K562 (cell line): ENCODE data around the gene PTCD3. TPM values are rescaled to one million over a fixed set of nuclear protein-coding genes. Genes with fewer than 3 reads are reported as not detected.

ENCODE experiments used
- ATAC-seq: fragments of 200-7000 bp; cut with Tn5 transposase; 3 replicates; pipeline ENCODE4 v1.9.1; 2020; ENCODE audit warnings: moderate library complexity
- BruUV-seq: library from RNA; stranded (reverse); fragments of 400-500 nt; replicated peaks from 2 replicates; lab custom pipeline; 2021; lab: Mats Ljungman, UMichigan
- CTCF ChIA-PET: fragments of 300-600 bp; formaldehyde crosslinking; extraction: SDS; loops from one replicate; lab custom pipeline; 2021; ENCODE audit warnings: low intra/inter-chr PET ratio; lab: Yijun Ruan, JAX
- POLR2A ChIA-PET: fragments of 300-600, 350-650 bp; sonication (Branson Sonifier 250); formaldehyde crosslinking; extraction: SDS; loops from one replicate; lab custom pipeline; 2021; ENCODE audit warnings: antibody characterized with exemption, inconsistent platforms; lab: Yijun Ruan, JAX
- DNase-seq, 4 experiments: peaks; one replicate each; pipeline versions ENCODE4 v3.0.0 to v3.0.0-alpha.2; 2011 to 2018; ENCODE audit warnings: low spot score in 3 of 4, mixed read lengths in 3 of 4; ENCODE audit errors: extremely low read depth in 1 of 4
- FAIRE-seq: peaks from 2 replicates; lab custom pipeline; 2011; peaks lifted over from hg19 to GRCh38; lab: Jason Lieb, UNC
- H2AFZ ChIP-seq: 2 replicates; pipeline ENCODE4 v1.6.0; 2011; ENCODE audit warnings: low read depth, low read length, control low read depth, inconsistent platforms
- H3K27ac ChIP-seq: fragments of 200-600 bp; 3 replicates; pipeline ENCODE4 v1.8.0; 2011; ENCODE audit warnings: low read depth, mild to moderate bottlenecking, control low read depth, inconsistent platforms, low read length, moderate library complexity, mixed read lengths; ENCODE audit errors: extremely low read depth
- H3K27me3 ChIP-seq, 2 experiments: fragments of 300-600 bp in 1 of 2; 2 replicates in 1 of 2; 3 replicates in 1 of 2; pipeline versions ENCODE4 v1.6.0 to v1.8.0; 2011; ENCODE audit warnings: inconsistent platforms in 2 of 2, low read length in 2 of 2, mild to moderate bottlenecking in 1 of 2, mixed read lengths in 1 of 2, moderate library complexity in 1 of 2; ENCODE audit not compliant: control insufficient read depth in 2 of 2, insufficient read depth in 2 of 2
- H3K36me3 ChIP-seq: fragments of 300-600 bp; 3 replicates; pipeline ENCODE4 v1.8.0; 2011; ENCODE audit warnings: mild to moderate bottlenecking, low read length, inconsistent platforms; ENCODE audit not compliant: control insufficient read depth, insufficient read depth
- H3K4me1 ChIP-seq, 2 experiments: fragments of 200-600 bp in 1 of 2; replicated peaks in 1 of 2; 2 replicates in 1 of 2; 3 replicates in 1 of 2; pipeline versions ENCODE4 v1.5.1 to v1.8.0; 2011; ENCODE audit warnings: inconsistent platforms in 2 of 2, low read length in 2 of 2, mild to moderate bottlenecking in 1 of 2, mixed read lengths in 1 of 2, moderate library complexity in 1 of 2; ENCODE audit not compliant: control insufficient read depth in 2 of 2, insufficient read depth in 2 of 2
- H3K4me2 ChIP-seq: 2 replicates; pipeline ENCODE4 v1.6.1; 2011; ENCODE audit warnings: low read length, control low read depth, inconsistent platforms, mixed read lengths; ENCODE audit not compliant: insufficient read depth
- H3K4me3 ChIP-seq: fragments of 200-600 bp; sonication (generic), shearing (Covaris generic); 2 replicates; pipeline ENCODE4 v1.5.1; 2016; ENCODE audit warnings: control low read depth, inconsistent platforms
- H3K79me2 ChIP-seq: fragments of 200-600 bp; 3 replicates; pipeline ENCODE4 v1.8.0; 2011; ENCODE audit warnings: low read length, inconsistent platforms; ENCODE audit not compliant: control insufficient read depth, insufficient read depth
- H3K9ac ChIP-seq, 2 experiments: 2 replicates each; pipeline versions ENCODE4 v1.6.0 to v1.6.1; 2011; ENCODE audit warnings: low read depth in 2 of 2, low read length in 2 of 2, control low read depth in 1 of 2, inconsistent platforms in 1 of 2, mild to moderate bottlenecking in 1 of 2, mixed read lengths in 1 of 2; ENCODE audit not compliant: insufficient read depth in 1 of 2
- H3K9me1 ChIP-seq: one replicate; pipeline ENCODE4 v1.6.0; 2011; ENCODE audit warnings: inconsistent platforms, mild to moderate bottlenecking, low read length, moderate library complexity; ENCODE audit not compliant: control insufficient read depth, insufficient read depth
- H3K9me3 ChIP-seq: replicated peaks from 2 replicates; pipeline ENCODE4 v1.5.1; 2011; ENCODE audit warnings: low read depth, low read length, inconsistent platforms; ENCODE audit not compliant: control insufficient read depth, insufficient read depth
- H4K20me1 ChIP-seq: replicated peaks from 2 replicates; pipeline ENCODE4 v1.6.1; 2011; ENCODE audit warnings: low read length, inconsistent platforms, mixed read lengths; ENCODE audit not compliant: control insufficient read depth, insufficient read depth
- CSDE1 ChIP-seq, 2 experiments: fragments of 450-650 bp; IDR thresholded peaks; 2 replicates each; pipeline ENCODE4 v1.6.1; 2016; ENCODE audit warnings: mild to moderate bottlenecking in 1 of 2
- ETS2 ChIP-seq: IDR thresholded peaks from 2 replicates; pipeline ENCODE4 v1.6.1; 2016; ENCODE audit warnings: borderline replicate concordance, missing genetic modification characterization, mild to moderate bottlenecking, moderate library complexity, missing compliant biosample characterization; ENCODE audit not compliant: poor library complexity, severe bottlenecking
- GABPA ChIP-seq: fragments of 200-800 bp; sonication (Bioruptor generic); conservative IDR thresholded peaks from 2 replicates; pipeline ENCODE4 v1.6.1; 2016; ENCODE audit warnings: low read depth, missing genetic modification characterization, missing compliant biosample characterization
- MTF1 ChIP-seq: fragments of 250-450 bp; sonication (Bioruptor Pico); IDR thresholded peaks from 2 replicates; pipeline ENCODE4 v1.9.0; 2021; ENCODE audit warnings: moderate library complexity, mild to moderate bottlenecking, inconsistent platforms, borderline replicate concordance
- NR2F6 ChIP-seq: fragments of 450-650 bp; formaldehyde crosslinking; IDR thresholded peaks from 2 replicates; pipeline ENCODE4 v1.4.0; 2020; ENCODE audit warnings: mild to moderate bottlenecking
- WGBS: fragments of 100-300 bp; shearing (Covaris generic); methylation state at CpG from one replicate; pipeline ENCODE4 v1.1.6; 2016; ENCODE audit warnings: low coverage, mixed read lengths; ENCODE audit not compliant: insufficient coverage; ENCODE audit errors: missing lambda C conversion rate; 5-methylcytosine and 5-hydroxymethylcytosine counted together
- in situ Hi-C: fragments of 300-500 bp; cut with MboI; formaldehyde crosslinking; loops from 4 replicates; pipeline ENCODE4 v1.15.0; 2018; ENCODE audit warnings: inconsistent platforms, mixed read lengths
- intact Hi-C: fragments of 100-400 bp; cut with micrococcal nuclease; formaldehyde crosslinking; loops from 2 replicates; pipeline ENCODE4 v1.14.2; 2022
- polyA plus RNA-seq, 8 experiments: library from polyadenylated mRNA; depleted of rRNA in 4 of 8; stranded (reverse) in 5 of 8; unstranded in 3 of 8; fragments of >200 nt; fragmentation: Nextera tagmentation in 2 of 8; fragmentation: Illumina TruSeq in 1 of 8; extraction: Ambion mirVana in 2 of 8; extraction: Trizol in 1 of 8; gene quantifications; 2 replicates each; pipeline versions ENCODE4 v1.2.1 to v1.2.3, GENCODE V29; 2011 to 2014; ENCODE audit warnings: inconsistent platforms in 1 of 8, missing spikeins in 1 of 8
- total RNA-seq, 7 experiments: library from RNA; depleted of rRNA in 6 of 7; stranded (reverse); fragments of >200 nt in 6 of 7; fragmentation: Illumina TruSeq in 2 of 7; extraction: Trizol in 2 of 7; gene quantifications; 2 replicates each; pipeline versions ENCODE4 v1.2.1 to v1.2.3, GENCODE V29; 2011 to 2021; ENCODE audit warnings: low replicate concordance in 1 of 7
- TF ChIP-seq, protein P1 (sequence below): fragments of 450-650 bp; IDR thresholded peaks from 2 replicates; pipeline ENCODE4 v1.6.1; 2016; ENCODE audit warnings: mild to moderate bottlenecking, moderate library complexity
- TF ChIP-seq, protein P2 (sequence below): sonication (generic); formaldehyde crosslinking; IDR thresholded peaks from 2 replicates; pipeline ENCODE4 v1.8.0; 2022; ENCODE audit warnings: mild to moderate bottlenecking, missing genetic modification reagents, borderline replicate concordance

The PTCD3 gene
- total and polyA plus RNA-seq, 9 of the 15 experiments (the other 6 are each of a cell fraction or from before 2014, with no cell fraction given) = 65.2 to 241 (median 172) TPM

DNA sequence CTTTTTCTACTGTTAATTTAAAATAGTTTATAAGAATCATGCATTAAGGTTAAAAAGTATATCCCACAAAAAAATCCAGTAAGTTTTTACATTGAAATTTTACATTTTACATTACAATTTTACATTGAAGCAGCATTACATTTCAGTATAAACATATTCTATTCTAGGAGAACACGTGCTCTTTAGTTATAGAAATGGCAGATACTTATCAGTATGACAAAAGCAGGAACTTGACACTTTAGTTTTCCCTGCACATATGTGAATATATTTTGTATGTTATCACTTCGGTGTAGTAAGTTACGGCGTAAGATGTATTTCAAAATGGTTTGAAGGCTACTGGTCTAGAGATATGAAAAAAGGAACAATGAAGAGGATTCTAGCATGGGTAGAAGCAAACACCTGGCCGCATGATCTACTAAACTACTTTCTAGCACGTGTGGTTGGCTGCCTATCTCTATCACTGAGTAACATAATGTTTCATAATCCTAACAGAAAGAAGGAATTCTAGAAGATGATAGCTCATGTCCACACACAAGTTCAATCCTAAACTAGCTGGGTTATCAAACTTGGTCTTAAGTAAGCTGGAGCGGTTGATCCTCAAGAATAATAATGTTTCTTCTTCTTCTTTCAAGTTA is 83.9 kb downstream of the PTCD3 start:
- Histone ChIP-seq H3K4me2 (peak overlapping the region; percentile 66), H3K9ac (peak overlapping the region in 1 of 2 experiments; percentile 78; a peak in 2 of 4 replicates), H4K20me1 (peaks cover 4% of the 10 kb centered on the region; the same call in 1 of the 2 replicates), H3K4me3 (peak overlapping the region; percentile 11; the same call in 1 of the 2 replicates), H3K4me1 (peaks cover 29 to 79% of the 10 kb centered on the region in 2 experiments), H3K9me3 (no peaks in the 10 kb centered on the region), H3K36me3 (peaks cover 63% of the 10 kb centered on the region), H2AFZ (peak overlapping the region; percentile 38; the same call in 1 of the 2 replicates), H3K9me1 (no peaks in the 10 kb centered on the region), H3K79me2 (peaks cover 98% of the 10 kb centered on the region), H3K27ac (peak overlapping the region; percentile 91), H3K27me3 (no peaks in the 10 kb centered on the region)
- DNase-seq = peak in 3 of 4 experiments; percentile 23 to 47 (median 29)
- BruUV-seq = no TSS peak
- ChIA-PET POLR2A (interaction anchor here (0.9 to 1.2 kb wide), 3 partner anchors 11 to 30 kb away, joined by 3 to 4 read pairs (median 3); no protein-coding TSS in a partner anchor), CTCF (no interaction called here)
- WGBS = 6% methylated on average over 7 of the region's 7 CpGs
- FAIRE-seq = no peak
- in situ Hi-C loops = no loop called here
- ATAC-seq = no peak
- intact Hi-C loops = loop anchor here (1.0 to 5.0 kb wide), 2 partner anchors 24 to 52 kb away; no protein-coding TSS in a partner anchor
- no peak for TF ChIP-seq NR2F6 (CRISPR knock-in tag)
- TF ChIP-seq, protein P1, sequence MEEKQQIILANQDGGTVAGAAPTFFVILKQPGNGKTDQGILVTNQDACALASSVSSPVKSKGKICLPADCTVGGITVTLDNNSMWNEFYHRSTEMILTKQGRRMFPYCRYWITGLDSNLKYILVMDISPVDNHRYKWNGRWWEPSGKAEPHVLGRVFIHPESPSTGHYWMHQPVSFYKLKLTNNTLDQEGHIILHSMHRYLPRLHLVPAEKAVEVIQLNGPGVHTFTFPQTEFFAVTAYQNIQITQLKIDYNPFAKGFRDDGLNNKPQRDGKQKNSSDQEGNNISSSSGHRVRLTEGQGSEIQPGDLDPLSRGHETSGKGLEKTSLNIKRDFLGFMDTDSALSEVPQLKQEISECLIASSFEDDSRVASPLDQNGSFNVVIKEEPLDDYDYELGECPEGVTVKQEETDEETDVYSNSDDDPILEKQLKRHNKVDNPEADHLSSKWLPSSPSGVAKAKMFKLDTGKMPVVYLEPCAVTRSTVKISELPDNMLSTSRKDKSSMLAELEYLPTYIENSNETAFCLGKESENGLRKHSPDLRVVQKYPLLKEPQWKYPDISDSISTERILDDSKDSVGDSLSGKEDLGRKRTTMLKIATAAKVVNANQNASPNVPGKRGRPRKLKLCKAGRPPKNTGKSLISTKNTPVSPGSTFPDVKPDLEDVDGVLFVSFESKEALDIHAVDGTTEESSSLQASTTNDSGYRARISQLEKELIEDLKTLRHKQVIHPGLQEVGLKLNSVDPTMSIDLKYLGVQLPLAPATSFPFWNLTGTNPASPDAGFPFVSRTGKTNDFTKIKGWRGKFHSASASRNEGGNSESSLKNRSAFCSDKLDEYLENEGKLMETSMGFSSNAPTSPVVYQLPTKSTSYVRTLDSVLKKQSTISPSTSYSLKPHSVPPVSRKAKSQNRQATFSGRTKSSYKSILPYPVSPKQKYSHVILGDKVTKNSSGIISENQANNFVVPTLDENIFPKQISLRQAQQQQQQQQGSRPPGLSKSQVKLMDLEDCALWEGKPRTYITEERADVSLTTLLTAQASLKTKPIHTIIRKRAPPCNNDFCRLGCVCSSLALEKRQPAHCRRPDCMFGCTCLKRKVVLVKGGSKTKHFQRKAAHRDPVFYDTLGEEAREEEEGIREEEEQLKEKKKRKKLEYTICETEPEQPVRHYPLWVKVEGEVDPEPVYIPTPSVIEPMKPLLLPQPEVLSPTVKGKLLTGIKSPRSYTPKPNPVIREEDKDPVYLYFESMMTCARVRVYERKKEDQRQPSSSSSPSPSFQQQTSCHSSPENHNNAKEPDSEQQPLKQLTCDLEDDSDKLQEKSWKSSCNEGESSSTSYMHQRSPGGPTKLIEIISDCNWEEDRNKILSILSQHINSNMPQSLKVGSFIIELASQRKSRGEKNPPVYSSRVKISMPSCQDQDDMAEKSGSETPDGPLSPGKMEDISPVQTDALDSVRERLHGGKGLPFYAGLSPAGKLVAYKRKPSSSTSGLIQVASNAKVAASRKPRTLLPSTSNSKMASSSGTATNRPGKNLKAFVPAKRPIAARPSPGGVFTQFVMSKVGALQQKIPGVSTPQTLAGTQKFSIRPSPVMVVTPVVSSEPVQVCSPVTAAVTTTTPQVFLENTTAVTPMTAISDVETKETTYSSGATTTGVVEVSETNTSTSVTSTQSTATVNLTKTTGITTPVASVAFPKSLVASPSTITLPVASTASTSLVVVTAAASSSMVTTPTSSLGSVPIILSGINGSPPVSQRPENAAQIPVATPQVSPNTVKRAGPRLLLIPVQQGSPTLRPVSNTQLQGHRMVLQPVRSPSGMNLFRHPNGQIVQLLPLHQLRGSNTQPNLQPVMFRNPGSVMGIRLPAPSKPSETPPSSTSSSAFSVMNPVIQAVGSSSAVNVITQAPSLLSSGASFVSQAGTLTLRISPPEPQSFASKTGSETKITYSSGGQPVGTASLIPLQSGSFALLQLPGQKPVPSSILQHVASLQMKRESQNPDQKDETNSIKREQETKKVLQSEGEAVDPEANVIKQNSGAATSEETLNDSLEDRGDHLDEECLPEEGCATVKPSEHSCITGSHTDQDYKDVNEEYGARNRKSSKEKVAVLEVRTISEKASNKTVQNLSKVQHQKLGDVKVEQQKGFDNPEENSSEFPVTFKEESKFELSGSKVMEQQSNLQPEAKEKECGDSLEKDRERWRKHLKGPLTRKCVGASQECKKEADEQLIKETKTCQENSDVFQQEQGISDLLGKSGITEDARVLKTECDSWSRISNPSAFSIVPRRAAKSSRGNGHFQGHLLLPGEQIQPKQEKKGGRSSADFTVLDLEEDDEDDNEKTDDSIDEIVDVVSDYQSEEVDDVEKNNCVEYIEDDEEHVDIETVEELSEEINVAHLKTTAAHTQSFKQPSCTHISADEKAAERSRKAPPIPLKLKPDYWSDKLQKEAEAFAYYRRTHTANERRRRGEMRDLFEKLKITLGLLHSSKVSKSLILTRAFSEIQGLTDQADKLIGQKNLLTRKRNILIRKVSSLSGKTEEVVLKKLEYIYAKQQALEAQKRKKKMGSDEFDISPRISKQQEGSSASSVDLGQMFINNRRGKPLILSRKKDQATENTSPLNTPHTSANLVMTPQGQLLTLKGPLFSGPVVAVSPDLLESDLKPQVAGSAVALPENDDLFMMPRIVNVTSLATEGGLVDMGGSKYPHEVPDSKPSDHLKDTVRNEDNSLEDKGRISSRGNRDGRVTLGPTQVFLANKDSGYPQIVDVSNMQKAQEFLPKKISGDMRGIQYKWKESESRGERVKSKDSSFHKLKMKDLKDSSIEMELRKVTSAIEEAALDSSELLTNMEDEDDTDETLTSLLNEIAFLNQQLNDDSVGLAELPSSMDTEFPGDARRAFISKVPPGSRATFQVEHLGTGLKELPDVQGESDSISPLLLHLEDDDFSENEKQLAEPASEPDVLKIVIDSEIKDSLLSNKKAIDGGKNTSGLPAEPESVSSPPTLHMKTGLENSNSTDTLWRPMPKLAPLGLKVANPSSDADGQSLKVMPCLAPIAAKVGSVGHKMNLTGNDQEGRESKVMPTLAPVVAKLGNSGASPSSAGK = peak; percentile 50
- 0 out of 4 replicates have a peak, but pooled peaks of 1 of the 2 experiments have one; percentile 35 for TF ChIP-seq CSDE1 (IDR thresholded peaks at IDR 0.05)
- no peak for TF ChIP-seq MTF1 (CRISPR knock-in tag)
- TF ChIP-seq, protein P2, sequence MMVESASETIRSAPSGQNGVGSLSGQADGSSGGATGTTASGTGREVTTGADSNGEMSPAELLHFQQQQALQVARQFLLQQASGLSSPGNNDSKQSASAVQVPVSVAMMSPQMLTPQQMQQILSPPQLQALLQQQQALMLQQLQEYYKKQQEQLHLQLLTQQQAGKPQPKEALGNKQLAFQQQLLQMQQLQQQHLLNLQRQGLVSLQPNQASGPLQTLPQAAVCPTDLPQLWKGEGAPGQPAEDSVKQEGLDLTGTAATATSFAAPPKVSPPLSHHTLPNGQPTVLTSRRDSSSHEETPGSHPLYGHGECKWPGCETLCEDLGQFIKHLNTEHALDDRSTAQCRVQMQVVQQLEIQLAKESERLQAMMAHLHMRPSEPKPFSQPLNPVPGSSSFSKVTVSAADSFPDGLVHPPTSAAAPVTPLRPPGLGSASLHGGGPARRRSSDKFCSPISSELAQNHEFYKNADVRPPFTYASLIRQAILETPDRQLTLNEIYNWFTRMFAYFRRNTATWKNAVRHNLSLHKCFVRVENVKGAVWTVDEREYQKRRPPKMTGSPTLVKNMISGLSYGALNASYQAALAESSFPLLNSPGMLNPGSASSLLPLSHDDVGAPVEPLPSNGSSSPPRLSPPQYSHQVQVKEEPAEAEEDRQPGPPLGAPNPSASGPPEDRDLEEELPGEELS (CRISPR knock-in tag) = no peak
- 0 out of 2 replicates have a peak, but pooled peaks have one; percentile 26 for TF ChIP-seq GABPA (tag)
- no peak for TF ChIP-seq ETS2 (tag)
